ENCODE results near the gene COL2A1.

Gene COL2A1

DNA sequence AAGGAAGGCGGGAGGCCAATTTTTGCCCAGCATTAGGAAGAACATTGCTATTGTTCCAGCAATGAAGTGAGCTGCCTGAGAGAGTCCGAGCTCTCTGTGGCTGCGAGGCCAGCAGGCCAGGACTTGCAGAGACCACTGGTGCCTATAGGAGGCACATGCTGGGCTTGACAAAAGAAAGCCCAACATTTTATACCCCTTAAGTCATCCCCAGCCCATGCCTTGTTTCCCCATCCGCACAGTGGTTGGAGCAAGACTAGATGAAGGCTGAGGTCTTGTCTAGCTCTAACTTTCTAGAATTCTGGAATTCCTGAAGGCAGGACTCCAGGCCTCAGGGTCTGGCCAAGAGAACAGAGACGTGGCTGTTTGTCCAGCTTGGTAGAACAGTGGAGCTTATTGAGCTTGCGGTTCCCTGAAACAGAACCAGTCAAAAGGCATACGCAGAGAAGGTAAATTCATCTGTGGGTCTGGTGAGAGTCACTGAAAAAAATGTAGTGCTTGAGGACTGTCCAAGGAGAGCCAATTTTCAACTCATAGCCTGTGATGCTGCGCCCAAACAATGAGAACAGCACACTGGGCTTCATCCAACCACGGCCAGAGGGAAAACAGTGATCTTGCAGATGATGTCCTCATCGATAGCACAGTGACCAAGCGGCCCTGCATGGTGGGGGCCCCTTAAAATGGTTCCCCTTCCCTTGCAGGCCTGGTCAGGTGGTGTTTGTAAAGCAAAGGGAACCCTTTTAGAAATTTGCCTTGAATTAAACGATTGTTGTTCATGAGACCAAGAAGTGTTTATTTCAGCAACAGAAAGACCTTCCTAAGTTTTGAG lies 27.1 kb upstream of the COL2A1 start:
- no peak overlapping the region for H3K4me3 ChIP-seq (ENCODE audit: low read length)
- no peak for DNase-seq (ENCODE audit: low read depth)

GRCh38 chr12:48030173-48030650 lies 25.9 kb upstream of the COL2A1 start:
- H3K4me3 ChIP-seq (ENCODE audit: low read length) = no peak overlapping the region
- TF ChIP-seq, protein P1, sequence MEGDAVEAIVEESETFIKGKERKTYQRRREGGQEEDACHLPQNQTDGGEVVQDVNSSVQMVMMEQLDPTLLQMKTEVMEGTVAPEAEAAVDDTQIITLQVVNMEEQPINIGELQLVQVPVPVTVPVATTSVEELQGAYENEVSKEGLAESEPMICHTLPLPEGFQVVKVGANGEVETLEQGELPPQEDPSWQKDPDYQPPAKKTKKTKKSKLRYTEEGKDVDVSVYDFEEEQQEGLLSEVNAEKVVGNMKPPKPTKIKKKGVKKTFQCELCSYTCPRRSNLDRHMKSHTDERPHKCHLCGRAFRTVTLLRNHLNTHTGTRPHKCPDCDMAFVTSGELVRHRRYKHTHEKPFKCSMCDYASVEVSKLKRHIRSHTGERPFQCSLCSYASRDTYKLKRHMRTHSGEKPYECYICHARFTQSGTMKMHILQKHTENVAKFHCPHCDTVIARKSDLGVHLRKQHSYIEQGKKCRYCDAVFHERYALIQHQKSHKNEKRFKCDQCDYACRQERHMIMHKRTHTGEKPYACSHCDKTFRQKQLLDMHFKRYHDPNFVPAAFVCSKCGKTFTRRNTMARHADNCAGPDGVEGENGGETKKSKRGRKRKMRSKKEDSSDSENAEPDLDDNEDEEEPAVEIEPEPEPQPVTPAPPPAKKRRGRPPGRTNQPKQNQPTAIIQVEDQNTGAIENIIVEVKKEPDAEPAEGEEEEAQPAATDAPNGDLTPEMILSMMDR (conservative IDR thresholded peaks at IDR 0.05; ENCODE audit: low read depth, low read length) = no peak

More for the DNA sequence above, 27.1 kb upstream of the COL2A1 start:
- TF ChIP-seq, protein P1 (conservative IDR thresholded peaks at IDR 0.05; ENCODE audit: low read depth, low read length) = no peak

DNA sequence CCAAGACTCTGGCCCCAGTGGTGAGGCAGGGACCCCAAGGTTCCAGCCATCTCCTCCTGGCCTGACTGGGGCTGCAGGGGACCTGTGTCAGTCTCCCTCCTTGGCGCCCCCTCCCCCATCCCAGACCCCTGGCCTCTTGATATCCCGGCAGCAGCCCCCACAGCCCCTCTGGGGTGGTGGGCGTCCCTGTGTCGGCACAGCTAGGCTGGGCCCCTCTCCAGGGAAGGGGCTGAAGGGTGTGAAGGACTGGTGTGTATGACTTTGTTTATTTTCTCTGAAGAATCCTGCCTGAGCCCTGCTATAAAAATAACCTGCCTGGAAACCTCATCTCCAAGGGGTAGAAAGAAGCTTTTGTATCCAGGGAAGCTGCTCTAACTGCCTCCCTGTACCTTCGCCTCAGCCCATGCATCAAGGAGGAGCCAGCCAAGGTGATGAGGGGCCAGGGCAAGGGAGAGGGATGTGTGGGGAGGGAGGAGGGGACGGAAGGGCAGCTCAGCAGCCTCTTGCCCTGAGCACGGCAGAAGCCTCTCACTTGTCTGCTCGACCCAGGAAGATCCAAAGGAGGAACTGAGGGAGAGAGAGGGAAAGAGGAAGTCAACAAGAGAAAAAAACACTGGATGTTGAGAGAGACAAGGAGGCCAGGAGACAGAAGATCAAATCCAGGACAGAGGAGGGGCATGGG lies 25.4 kb upstream of the COL2A1 start:
- H3K4me3 ChIP-seq (ENCODE audit: low read length) = no peak overlapping the region
- no peak for DNase-seq (ENCODE audit: low read depth)
- TF ChIP-seq, protein P1 (conservative IDR thresholded peaks at IDR 0.05; ENCODE audit: low read depth, low read length) = no peak

More at GRCh38 chr12:48030173-48030650, 25.9 kb upstream of the COL2A1 start:
- DNase-seq (ENCODE audit: low read depth) = no peak

- no peak for DNase-seq (ENCODE audit: low read depth)
- TF ChIP-seq, protein P1 (conservative IDR thresholded peaks at IDR 0.05; ENCODE audit: low read depth, low read length) = no peak
- H3K4me3 ChIP-seq (ENCODE audit: low read length) = no peak overlapping the region
Observed at GRCh38 chr12:48028541-48029431, 24.5 kb upstream of the COL2A1 start.

DNA sequence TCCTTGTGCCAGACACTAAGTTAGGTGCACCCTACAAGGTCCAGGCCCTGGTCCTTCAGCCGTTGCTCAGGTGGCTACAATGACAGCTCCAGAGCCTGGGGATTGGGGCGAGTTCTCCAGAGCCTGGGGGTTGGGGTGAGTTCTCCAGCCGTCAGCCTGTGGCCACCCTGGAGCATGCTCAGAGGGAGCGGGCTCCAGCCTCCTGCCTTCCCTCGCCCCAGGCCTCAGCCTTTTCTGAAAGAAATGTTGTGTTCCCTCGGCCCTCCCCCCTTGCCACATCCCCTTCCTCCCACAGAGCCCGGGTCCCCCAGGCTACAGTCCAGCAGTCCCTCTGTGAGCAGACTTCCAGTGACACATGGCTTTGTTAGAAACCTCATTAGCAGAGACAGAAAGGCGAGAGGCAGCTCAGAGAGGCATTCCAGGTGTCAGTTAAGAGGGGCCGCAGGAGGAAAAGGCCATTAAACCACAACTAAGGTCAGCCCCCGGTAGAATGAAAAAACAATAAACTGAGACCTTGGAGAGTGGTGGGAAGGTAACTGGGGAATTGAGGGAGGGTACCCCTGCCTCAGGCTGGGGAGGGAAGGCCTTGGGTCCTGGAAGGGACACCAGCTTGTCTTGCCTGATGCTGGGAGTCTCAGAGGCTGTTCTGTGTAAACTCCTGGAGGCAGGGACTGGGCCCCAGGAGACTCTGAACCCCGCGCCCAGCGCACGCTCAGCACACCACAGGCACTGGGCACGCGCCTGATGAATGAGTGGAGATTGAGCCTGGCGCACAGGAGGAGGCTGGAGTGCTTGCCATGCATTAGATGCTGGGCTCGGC lies 23.1 kb upstream of the COL2A1 start:
- TF ChIP-seq, protein P1 (conservative IDR thresholded peaks at IDR 0.05; ENCODE audit: low read depth, low read length) = no peak
- DNase-seq (ENCODE audit: low read depth) = no peak
- no peak overlapping the region for H3K4me3 ChIP-seq (ENCODE audit: low read length)

All from retinal pigment epithelial cell (primary cell).